Nephron progenitor cell (in vitro differentiated cells): ENCODE data around the gene RBM3.

Source experiments
- DNase-seq: peaks from one replicate; pipeline ENCODE4 v3.0.0; 2021
- H3K27ac Mint-ChIP-seq: 2 replicates; pipeline ENCODE4 v1.8.0; 2021; ENCODE audit warnings: mild to moderate bottlenecking, moderate library complexity, mixed read lengths
- H3K27me3 Mint-ChIP-seq: 2 replicates; pipeline ENCODE4 v1.8.0; 2021; ENCODE audit warnings: mild to moderate bottlenecking, low read depth, mixed read lengths; ENCODE audit not compliant: poor library complexity
- H3K36me3 Mint-ChIP-seq: 2 replicates; pipeline ENCODE4 v1.8.0; 2021; ENCODE audit warnings: low read depth, mixed read lengths
- H3K4me1 Mint-ChIP-seq: 2 replicates; pipeline ENCODE4 v1.8.0; 2021; ENCODE audit warnings: mixed read lengths
- H3K4me3 Mint-ChIP-seq: 2 replicates; pipeline ENCODE4 v1.8.0; 2021; ENCODE audit warnings: mild to moderate bottlenecking, moderate library complexity, mixed read lengths
- H3K9me3 Mint-ChIP-seq: 2 replicates; pipeline ENCODE4 v1.8.0; 2021; ENCODE audit warnings: mild to moderate bottlenecking, moderate library complexity, mixed read lengths
- TF ChIP-seq, protein P1 (sequence below): fragments of 200-600 bp; sonication (generic); IDR thresholded peaks from 2 replicates; pipeline ENCODE4 v1.5.0; 2021; ENCODE audit warnings: antibody characterized with exemption

Gene RBM3

DNA sequence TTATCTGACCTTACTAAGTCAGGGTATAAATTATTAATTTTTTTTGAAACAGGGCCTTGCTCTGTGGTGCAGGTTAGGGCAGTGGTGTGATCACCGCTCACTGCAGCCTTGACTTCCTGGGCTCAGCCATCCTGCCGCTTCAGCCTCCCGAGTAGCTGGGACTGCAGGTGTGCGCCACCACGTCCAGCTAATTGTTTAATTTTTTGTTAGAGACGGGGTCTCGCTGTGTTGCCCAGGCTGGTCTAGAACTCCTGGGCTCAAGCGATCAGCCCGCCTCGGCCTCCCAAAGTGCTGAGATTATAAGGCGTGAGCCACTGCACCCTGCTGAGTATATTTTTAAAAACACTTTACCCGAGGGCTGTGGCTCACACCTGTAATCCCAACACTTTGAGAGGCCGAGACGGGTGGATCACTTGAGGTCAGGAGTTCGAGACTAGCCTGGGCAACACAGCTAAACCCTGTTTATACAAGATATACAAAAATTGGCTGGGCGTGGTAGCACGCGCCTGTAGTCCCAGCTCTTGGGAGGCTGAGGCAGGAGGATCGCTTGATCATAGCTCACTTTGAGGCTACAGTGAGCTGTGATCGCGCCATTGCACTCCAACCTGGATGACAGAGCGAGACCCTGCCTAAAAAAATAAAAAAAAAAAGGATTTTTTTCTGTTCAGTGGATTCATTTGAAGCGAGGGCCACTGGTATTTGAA is 35.5 kb upstream of the RBM3 start:
- Mint-ChIP-seq H3K27me3 (peaks cover 2% of the 10 kb centered on the region), H3K27ac (no peak overlapping the region), H3K4me3 (peak overlapping the region; percentile 88), H3K36me3 (peaks cover 33% of the 10 kb centered on the region), H3K9me3 (peaks cover 48% of the 10 kb centered on the region), H3K4me1 (peaks cover 11% of the 10 kb centered on the region)
- DNase-seq: no peak
- TF ChIP-seq, protein P1, sequence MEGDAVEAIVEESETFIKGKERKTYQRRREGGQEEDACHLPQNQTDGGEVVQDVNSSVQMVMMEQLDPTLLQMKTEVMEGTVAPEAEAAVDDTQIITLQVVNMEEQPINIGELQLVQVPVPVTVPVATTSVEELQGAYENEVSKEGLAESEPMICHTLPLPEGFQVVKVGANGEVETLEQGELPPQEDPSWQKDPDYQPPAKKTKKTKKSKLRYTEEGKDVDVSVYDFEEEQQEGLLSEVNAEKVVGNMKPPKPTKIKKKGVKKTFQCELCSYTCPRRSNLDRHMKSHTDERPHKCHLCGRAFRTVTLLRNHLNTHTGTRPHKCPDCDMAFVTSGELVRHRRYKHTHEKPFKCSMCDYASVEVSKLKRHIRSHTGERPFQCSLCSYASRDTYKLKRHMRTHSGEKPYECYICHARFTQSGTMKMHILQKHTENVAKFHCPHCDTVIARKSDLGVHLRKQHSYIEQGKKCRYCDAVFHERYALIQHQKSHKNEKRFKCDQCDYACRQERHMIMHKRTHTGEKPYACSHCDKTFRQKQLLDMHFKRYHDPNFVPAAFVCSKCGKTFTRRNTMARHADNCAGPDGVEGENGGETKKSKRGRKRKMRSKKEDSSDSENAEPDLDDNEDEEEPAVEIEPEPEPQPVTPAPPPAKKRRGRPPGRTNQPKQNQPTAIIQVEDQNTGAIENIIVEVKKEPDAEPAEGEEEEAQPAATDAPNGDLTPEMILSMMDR: no peak

DNA sequence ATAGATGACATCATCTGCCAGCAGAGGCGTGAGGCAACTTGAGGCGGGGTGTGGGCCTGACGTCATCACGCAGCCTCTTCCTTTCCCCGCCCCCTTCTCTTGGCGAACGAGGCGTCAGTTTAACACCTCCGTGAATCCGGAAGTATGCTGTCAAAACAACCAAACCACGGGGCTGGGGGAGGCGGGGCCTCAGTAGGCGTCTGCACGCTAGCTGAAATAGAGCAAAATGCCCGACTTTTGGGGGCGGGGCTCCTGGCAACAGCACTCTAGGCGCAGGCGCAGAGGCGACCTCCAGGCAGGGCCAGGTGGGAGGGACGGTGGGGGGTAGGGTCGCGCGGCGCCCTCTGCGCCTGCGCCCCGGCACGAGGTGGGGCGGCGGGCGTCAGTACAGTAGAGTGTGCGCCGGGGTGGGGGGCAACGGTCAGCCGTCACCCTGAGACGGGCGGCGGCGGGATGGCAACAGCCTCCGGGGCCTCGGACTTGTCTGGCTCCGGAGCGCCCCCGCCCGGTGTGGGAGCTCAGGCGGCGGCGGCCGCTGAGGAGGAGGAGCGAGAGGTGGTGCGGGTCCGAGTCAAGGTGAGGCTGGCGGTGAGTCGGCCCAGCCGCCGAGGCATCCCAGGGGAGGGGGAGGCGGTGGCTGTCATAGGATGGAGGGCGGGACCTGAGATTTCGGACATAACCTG is 34.8 kb upstream of the RBM3 start, which contains the start of gene TBC1D25:
Gene TBC1D25 (plus strand): TSS at position 370 of the 683 bp plus-strand sequence. CDS start 84 bp downstream, at position 454.
- TF ChIP-seq, protein P1: no peak
- Mint-ChIP-seq H3K27me3 (peaks cover 2% of the 10 kb centered on the region), H3K9me3 (peaks cover 44% of the 10 kb centered on the region)

DNA sequence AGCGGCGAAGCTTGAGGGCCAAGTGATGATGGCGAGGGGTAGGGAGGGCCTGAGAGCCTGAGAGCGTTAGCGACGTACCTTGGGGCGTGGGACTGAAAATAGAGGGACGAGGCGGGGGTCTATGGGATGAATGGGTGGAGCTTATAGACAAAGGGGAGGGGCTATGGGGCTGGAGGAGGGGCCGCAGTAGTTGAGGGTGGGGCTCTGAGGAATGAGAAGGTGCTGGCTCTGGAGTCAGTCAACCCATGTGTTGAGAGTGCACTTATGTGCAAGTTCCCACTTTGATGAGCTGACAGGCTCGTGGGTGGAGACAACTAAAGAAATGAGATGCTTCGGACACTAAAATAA is 34.3 kb upstream of the RBM3 start:
- Mint-ChIP-seq H3K27me3 (peaks cover 2% of the 10 kb centered on the region), H3K4me1 (peaks cover 11% of the 10 kb centered on the region), H3K27ac (peak overlapping the region; percentile 60), H3K9me3 (peaks cover 44% of the 10 kb centered on the region), H3K36me3 (peaks cover 41% of the 10 kb centered on the region), H3K4me3 (peak overlapping the region; percentile 88)
- no peak for DNase-seq
- TF ChIP-seq, protein P1: no peak

More for the DNA sequence above, 34.8 kb upstream of the RBM3 start, which contains the start of gene TBC1D25:
- Mint-ChIP-seq H3K4me3 (peak within 1 kb of the TSS; percentile 88), H3K27ac (peak within 1 kb of the TSS; percentile 71), H3K36me3 (peaks cover 35% of the 10 kb centered on the region), H3K4me1 (peaks cover 11% of the 10 kb centered on the region)
- peak; percentile 95 for DNase-seq

DNA sequence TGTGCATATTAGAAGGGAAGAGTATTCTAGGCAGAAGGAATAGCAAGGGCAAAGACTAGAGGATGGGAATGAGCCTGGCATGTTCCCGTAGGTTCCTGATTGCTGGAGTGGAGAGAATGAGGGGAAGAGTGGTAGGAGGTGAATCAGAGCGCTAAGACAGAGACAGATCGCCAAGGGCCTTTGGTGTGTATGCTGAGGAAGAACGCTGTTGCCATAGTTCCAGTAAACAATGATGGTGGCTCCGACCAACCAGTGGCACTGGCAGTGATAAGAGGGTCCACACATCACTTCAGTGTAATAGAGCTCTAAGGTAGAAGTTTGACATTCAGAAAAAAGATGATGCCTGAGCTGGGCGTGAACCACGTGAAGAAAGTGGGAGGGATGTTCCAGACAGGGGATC is 33.8 kb upstream of the RBM3 start:
- TF ChIP-seq, protein P1: no peak
- no peak for DNase-seq
- H3K27ac Mint-ChIP-seq: no peak overlapping the region
- peaks cover 11% of the 10 kb centered on the region for H3K4me1 Mint-ChIP-seq
- peak overlapping the region; percentile 88 for H3K4me3 Mint-ChIP-seq
- peaks cover 42% of the 10 kb centered on the region for H3K9me3 Mint-ChIP-seq
- H3K27me3 Mint-ChIP-seq: peaks cover 2% of the 10 kb centered on the region
- peaks cover 44% of the 10 kb centered on the region for H3K36me3 Mint-ChIP-seq

DNA sequence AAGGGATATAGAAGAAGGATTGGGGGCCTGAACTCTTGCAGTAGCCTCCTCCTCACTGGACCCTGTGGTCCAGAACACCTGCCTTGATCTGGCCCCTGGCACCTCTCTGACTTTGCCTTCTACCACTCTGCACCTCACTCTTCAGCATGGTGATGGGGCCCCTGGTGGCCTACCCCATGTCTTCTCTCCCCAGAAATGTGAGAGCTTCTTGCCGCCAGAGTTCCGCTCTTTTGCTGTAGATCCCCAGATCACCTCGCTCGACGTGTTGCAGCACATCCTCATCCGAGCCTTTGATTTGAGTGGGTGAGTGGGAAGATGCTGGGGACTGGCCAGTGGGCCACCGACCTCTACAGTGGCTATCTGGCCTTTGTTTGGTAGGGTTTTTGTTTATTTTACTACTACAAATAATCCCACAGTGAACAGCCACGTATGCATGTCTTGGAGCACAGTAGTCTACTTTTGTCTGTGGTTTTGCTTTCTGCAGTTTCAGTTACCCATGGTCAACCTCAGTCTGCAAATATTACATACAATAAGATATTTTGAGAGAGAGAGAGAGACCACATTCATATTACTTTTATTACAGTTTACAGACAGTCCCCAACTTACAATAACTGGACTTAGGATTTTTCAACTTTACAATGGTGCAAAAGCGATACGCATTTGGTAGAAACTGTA is 33.0 kb upstream of the RBM3 start:
- Mint-ChIP-seq H3K4me1 (peaks cover 11% of the 10 kb centered on the region), H3K4me3 (peak overlapping the region; percentile 58)

More for the DNA sequence above, 33.0 kb upstream of the RBM3 start:
- Mint-ChIP-seq H3K27me3 (peaks cover 2% of the 10 kb centered on the region), H3K27ac (no peak overlapping the region), H3K9me3 (peaks cover 38% of the 10 kb centered on the region), H3K36me3 (peaks cover 46% of the 10 kb centered on the region)
- TF ChIP-seq, protein P1: no peak
- DNase-seq: no peak
